Pancreas (tissue), 10 donors: Measurements from ENCODE around the gene PHF21A. TPM values are rescaled to one million over a fixed set of nuclear protein-coding genes. Genes with fewer than 3 reads are reported as not detected.
A peak's percentile ranks its signal among the peaks of the same experiment; 100 is the strongest.

Experiments used
- ATAC-seq, 4 donors: fragments of 200-7000 bp; cut with Tn5 transposase; one replicate each; pipeline versions ENCODE4 v1.8.0 to v1.9.1; 2020; ENCODE audit warnings: mild to moderate bottlenecking in 4 of 4, moderate library complexity in 4 of 4
- DNase-seq, 6 donors: peaks; one replicate each; pipeline ENCODE4 v3.0.0-alpha.2; 2020
- FAIRE-seq: peaks from 2 replicates; lab custom pipeline; 2012; peaks lifted over from hg19 to GRCh38; lab: Jason Lieb, UNC
- H3K27ac ChIP-seq, 4 donors: fragments of 200-600 bp; sonication (generic); 1 replicate in 3 of 4; 2 replicates in 1 of 4; pipeline versions ENCODE4 v1.5.0 to v1.8.0; 2020
- H3K27me3 ChIP-seq, 4 donors: fragments of 200-600 bp; one replicate each; pipeline ENCODE4 v1.8.0; 2021
- H3K36me3 ChIP-seq, 3 donors: fragments of 200-600 bp; sonication (generic) in 1 of 3; one replicate each; pipeline versions ENCODE4 v1.5.0 to v1.8.0; 2020 to 2021
- H3K4me1 ChIP-seq, 3 donors: fragments of 200-600 bp; one replicate each; pipeline ENCODE4 v1.8.0; 2021
- H3K4me3 ChIP-seq, 4 donors: fragments of 200-600 bp; sonication (generic) in 2 of 4; one replicate each; pipeline versions ENCODE4 v1.5.0 to v1.8.0; 2020 to 2021
- H3K9me3 ChIP-seq, 4 donors: fragments of 200-600 bp; one replicate each; pipeline ENCODE4 v1.8.0; 2021
- WGBS, 2 donors: extraction: QIAGEN DNeasy Blood & Tissue Kit; methylation state at CpG; one replicate each; pipeline ENCODE4 v1.1.7; 2013; 5-methylcytosine and 5-hydroxymethylcytosine counted together
- intact Hi-C, 3 donors: fragments of 100-400 bp; cut with DNase I; formaldehyde crosslinking; loops; one replicate each; pipeline versions ENCODE4 v1.11.1 to v1.14.2; 2022
- polyA plus RNA-seq, 2 donors: library from polyadenylated mRNA; stranded (reverse); fragments of 200-250 nt; gene quantifications; one replicate each; pipeline ENCODE4 v1.2.3, GENCODE V29; 2013
- total RNA-seq, 6 donors: library from RNA; stranded (reverse); fragmentation: NEBNext Ultra II Directional in 4 of 6; extraction: Animal tissue kit (Norgen Biotek cat#: 25700) in 4 of 6; gene quantifications; one replicate each; pipeline versions ENCODE4 v1.2.1 to v1.2.4, GENCODE V29; 2021 to 2023
- TF ChIP-seq, protein P1 (sequence below), 4 donors: fragments of 200-600 bp; sonication (generic) in 3 of 4; IDR thresholded peaks; one replicate each; pipeline versions ENCODE4 v1.5.0 to v1.8.0; 2021; ENCODE audit warnings: antibody characterized with exemption in 4 of 4
- donor health status: healthy with polysubstance abuse.
- donor health status: DM: no; HTN: no; CAD: no; lungs with moderate emphysema.
- donor health status: DM: no; HTN: no; CAD: no.
- donor health status: control.
- donor health status: control.
- donor health status: Bipolar disorder and iron deficiency.
- donor health status: DM: yes; HTN: yes; CAD: no.
- donor health status: DM: no; HTN: no; CAD: no.
- donor health status: DM: no; HTN: no; CAD: no.
- donor health status: DM: yes; HTN: yes; CAD: no.

Gene PHF21A
- total and polyA plus RNA-seq, 8 donors, result 11.4 to 30.3 (median 14.4) TPM

DNA sequence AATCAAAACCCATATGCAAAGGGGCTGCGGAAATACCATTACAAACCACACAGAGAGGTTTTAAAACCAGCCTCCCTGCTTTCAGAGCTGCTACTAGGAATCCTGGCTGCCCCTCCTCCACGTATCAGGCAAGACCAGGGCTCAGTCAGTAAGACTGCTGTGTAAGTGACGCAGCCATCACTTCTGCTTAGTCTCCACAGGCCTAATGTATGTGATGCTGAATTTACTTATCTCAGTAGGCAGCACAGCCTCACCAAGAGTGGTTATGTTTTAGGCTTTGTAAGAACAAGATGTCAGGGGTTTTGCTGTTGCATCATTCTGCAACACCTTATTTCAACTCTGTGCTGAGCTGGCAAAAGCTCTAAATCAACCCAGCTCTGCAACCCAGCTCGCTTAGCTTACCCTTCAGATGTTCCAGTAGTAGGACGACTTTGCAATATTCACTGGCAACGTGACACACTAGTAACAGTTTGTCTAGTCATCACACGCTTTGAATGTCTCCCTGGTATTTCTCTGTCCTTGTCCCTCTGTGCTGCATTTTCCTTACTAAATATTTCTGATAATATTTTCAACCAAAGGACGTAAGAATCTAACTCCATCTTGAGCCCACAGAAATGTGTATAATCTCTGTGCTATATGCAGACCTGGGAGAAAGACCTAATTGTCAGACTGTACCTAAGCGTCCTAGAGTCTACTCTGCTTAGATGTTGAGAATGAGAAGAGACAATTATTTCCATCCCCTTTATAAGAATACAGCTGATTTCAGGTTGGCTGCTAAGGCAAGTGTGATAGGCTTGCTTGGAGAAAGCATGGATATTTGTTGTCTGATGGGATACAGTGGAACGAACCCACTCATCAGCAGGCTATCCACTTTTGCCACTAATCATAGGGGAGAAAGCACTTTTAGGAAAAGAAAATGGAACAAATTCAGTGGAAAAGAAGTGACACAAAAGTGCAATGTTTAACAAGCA is 126.6 kb downstream of the PHF21A start:
- Histone ChIP-seq H3K4me3 (no peak overlapping the region), H3K4me1 (peaks cover 0 to 9% (median 4%) of the 10 kb centered on the region in 3 donors), H3K27ac (no peak overlapping the region), H3K36me3 (no peaks in the 10 kb centered on the region), H3K9me3 (no peaks in the 10 kb centered on the region), H3K27me3 (no peaks in the 10 kb centered on the region)
- ATAC-seq, result peak in 1 of 4 donors; percentile 23
- no peak for FAIRE-seq
- TF ChIP-seq, protein P1, sequence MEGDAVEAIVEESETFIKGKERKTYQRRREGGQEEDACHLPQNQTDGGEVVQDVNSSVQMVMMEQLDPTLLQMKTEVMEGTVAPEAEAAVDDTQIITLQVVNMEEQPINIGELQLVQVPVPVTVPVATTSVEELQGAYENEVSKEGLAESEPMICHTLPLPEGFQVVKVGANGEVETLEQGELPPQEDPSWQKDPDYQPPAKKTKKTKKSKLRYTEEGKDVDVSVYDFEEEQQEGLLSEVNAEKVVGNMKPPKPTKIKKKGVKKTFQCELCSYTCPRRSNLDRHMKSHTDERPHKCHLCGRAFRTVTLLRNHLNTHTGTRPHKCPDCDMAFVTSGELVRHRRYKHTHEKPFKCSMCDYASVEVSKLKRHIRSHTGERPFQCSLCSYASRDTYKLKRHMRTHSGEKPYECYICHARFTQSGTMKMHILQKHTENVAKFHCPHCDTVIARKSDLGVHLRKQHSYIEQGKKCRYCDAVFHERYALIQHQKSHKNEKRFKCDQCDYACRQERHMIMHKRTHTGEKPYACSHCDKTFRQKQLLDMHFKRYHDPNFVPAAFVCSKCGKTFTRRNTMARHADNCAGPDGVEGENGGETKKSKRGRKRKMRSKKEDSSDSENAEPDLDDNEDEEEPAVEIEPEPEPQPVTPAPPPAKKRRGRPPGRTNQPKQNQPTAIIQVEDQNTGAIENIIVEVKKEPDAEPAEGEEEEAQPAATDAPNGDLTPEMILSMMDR (IDR thresholded peaks at IDR 0.05), result no peak
- no peak for DNase-seq
- intact Hi-C loops, result no loop called here
- WGBS, 2 donors, result 84 to 92% methylated on average over 10 of the region's 10 CpGs

- FAIRE-seq (no peak), DNase-seq (peak in 1 of 6 donors; percentile 19), ATAC-seq (peak in 3 of 4 donors; percentile 13 to 68 (median 63))
- intact Hi-C loops, result no loop called here
- no peaks in the 10 kb centered on the region for H3K36me3 ChIP-seq
- H3K27ac ChIP-seq, result no peak overlapping the region
- no peak overlapping the region for H3K4me3 ChIP-seq
- H3K9me3 ChIP-seq, result no peaks in the 10 kb centered on the region
- 28 to 42% methylated on average over 6 of the region's 6 CpGs for WGBS, 2 donors
- peaks cover 0 to 9% (median 4%) of the 10 kb centered on the region in 3 donors for H3K4me1 ChIP-seq
- H3K27me3 ChIP-seq, result no peaks in the 10 kb centered on the region
- TF ChIP-seq, protein P1 (IDR thresholded peaks at IDR 0.05), result no peak
These were observed 127.7 kb downstream of the PHF21A start for GRCh38 chr11:45993531-45994001.

- no peak overlapping the region for H3K27ac ChIP-seq
- no peak for FAIRE-seq
- intact Hi-C loops, result no loop called here
These were observed 132.3 kb downstream of the PHF21A start for GRCh38 chr11:45988921-45989320.

DNA sequence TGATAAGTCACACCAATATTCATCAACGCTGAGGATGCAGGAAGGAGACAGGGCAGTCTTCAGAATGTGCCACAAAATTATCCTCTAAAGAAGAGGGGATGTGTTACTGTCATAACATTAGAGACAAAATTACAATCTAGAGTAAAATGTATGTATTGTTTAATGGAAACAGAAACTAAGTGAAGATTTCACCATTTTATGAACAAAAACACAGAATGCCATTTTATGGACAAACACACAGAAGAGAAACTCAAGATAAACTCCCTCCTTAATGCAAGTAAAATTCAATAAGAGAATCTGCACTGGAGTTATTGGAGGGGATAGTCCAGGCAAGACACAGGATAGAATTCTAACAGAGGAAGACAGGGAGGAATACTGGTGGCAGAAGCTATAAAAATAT is 136.0 kb downstream of the PHF21A start:
- intact Hi-C loops, result no loop called here
- ATAC-seq, result no peak
- no peaks in the 10 kb centered on the region for H3K9me3 ChIP-seq
- no peaks in the 10 kb centered on the region for H3K36me3 ChIP-seq
- TF ChIP-seq, protein P1 (IDR thresholded peaks at IDR 0.05), result no peak
- DNase-seq, result no peak
- no peak overlapping the region for H3K4me3 ChIP-seq
- H3K4me1 ChIP-seq, result peaks cover 0 to 8% (median 0%) of the 10 kb centered on the region in 3 donors
- 93% methylated on average over 1 of the region's 1 CpG for WGBS, 2 donors
- no peak for FAIRE-seq
- no peaks in the 10 kb centered on the region for H3K27me3 ChIP-seq
- H3K27ac ChIP-seq, result no peak overlapping the region

More at GRCh38 chr11:45988921-45989320, 132.3 kb downstream of the PHF21A start:
- ATAC-seq (no peak), DNase-seq (no peak)
- Histone ChIP-seq H3K36me3 (no peaks in the 10 kb centered on the region), H3K9me3 (no peaks in the 10 kb centered on the region), H3K4me3 (no peak overlapping the region), H3K27me3 (no peaks in the 10 kb centered on the region), H3K4me1 (peaks cover 0 to 4% (median 0%) of the 10 kb centered on the region in 3 donors)
- 17 to 19% methylated on average over 1 of the region's 1 CpG for WGBS, 2 donors
- TF ChIP-seq, protein P1 (IDR thresholded peaks at IDR 0.05), result no peak
